Activated naive CD8-positive, alpha-beta T cell treated with anti-CD3 and anti-CD28 coated beads for 36 hours (primary cell): ENCODE results near the gene AHSP. TPM values are rescaled to one million over a fixed set of nuclear protein-coding genes. Genes with fewer than 3 reads are reported as not detected.
A peak's percentile ranks its signal among the peaks of the same experiment; 100 is the strongest.
"Not testable (repeated sequence)": the region's sequence is repeated elsewhere in the genome, so short reads cannot be mapped to it uniquely, and the experiment has no call there.

ENCODE experiments used
- DNase-seq: peaks from one replicate; pipeline ENCODE4 v3.0.0; 2021
- H3K27ac Mint-ChIP-seq: one replicate; pipeline ENCODE4 v1.8.0; 2022; ENCODE audit warnings: mild to moderate bottlenecking, moderate library complexity, mixed read lengths
- H3K27me3 Mint-ChIP-seq: one replicate; pipeline ENCODE4 v1.8.0; 2022; ENCODE audit warnings: mild to moderate bottlenecking, mixed read lengths
- H3K36me3 Mint-ChIP-seq: one replicate; pipeline ENCODE4 v1.8.0; 2021; ENCODE audit warnings: mild to moderate bottlenecking, mixed read lengths
- H3K4me1 Mint-ChIP-seq: one replicate; pipeline ENCODE4 v1.8.0; 2021; ENCODE audit warnings: mixed read lengths
- H3K4me3 Mint-ChIP-seq: one replicate; pipeline ENCODE4 v1.8.0; 2022; ENCODE audit warnings: mild to moderate bottlenecking, moderate library complexity, mixed read lengths
- H3K9me3 Mint-ChIP-seq: one replicate; pipeline ENCODE4 v1.8.0; 2022; ENCODE audit warnings: mixed read lengths
- total RNA-seq, 2 experiments: library from RNA; stranded (reverse); gene quantifications; one replicate each; pipeline ENCODE4 v1.2.3, GENCODE V29; 2021

Gene AHSP, protein sequence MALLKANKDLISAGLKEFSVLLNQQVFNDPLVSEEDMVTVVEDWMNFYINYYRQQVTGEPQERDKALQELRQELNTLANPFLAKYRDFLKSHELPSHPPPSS
- total RNA-seq = not detected

DNA sequence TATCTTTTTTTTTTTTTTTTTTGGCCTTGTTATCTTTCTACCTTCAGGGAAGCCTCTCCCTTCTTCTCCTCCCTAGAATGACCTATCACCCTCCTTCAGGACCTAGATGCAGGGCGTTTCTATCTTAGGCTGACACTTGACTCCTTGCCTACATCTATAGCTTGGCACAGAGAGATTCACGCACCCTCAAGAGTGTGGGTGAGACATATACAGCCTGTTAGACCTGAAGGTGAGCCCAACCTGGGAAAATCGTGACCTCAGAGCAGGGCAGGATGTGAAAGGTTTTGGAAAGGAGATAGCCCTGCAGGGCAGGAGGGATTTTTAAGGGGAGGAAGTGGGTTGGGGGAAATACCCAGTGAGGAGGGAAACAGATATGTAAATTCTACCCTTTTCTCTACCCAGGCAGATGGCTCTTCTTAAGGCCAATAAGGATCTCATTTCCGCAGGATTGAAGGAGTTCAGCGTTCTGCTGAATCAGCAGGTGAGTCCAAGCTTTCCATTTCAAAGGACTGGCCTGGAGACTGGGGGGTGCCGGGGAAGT is at the start of gene AHSP:
Gene AHSP (plus strand): TSS at position 167 of the 541 bp plus-strand sequence. CDS start 240 bp downstream, at position 407.
- H3K4me3 Mint-ChIP-seq = no peak within 1 kb of the TSS
- peaks cover 27% of the 10 kb centered on the region for H3K27me3 Mint-ChIP-seq
- H3K4me1 Mint-ChIP-seq = peaks cover 14% of the 10 kb centered on the region
- no peaks in the 10 kb centered on the region for H3K36me3 Mint-ChIP-seq
- H3K9me3 Mint-ChIP-seq = no peaks in the 10 kb centered on the region
- H3K27ac Mint-ChIP-seq = no peak within 1 kb of the TSS
- DNase-seq = no peak

DNA sequence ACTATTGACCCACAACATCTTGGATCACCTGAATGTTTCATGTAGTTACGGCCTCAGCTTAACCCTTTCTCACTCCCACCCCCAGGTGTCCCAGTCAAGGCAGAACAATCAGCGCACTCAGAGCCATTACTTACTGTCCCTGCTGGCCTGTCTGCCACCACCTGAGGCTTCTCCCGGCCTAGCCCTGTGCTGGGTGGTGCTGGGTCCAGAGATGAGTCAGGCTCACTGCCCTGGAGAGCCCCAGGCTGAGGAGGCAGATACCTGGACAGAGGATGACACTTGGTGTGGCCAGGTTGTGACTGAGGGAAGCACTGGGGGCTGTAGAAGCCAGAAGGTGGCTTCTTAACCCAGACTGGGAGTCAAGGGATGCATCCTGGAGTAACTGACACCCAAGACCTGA is 48.7 kb upstream of the AHSP start:
- no peaks in the 10 kb centered on the region for H3K9me3 Mint-ChIP-seq
- H3K36me3 Mint-ChIP-seq = no peaks in the 10 kb centered on the region
- H3K4me1 Mint-ChIP-seq = peaks cover 13% of the 10 kb centered on the region
- no peak overlapping the region for H3K27ac Mint-ChIP-seq
- DNase-seq = no peak
- H3K27me3 Mint-ChIP-seq = peaks cover 4% of the 10 kb centered on the region
- H3K4me3 Mint-ChIP-seq = no peak overlapping the region

DNA sequence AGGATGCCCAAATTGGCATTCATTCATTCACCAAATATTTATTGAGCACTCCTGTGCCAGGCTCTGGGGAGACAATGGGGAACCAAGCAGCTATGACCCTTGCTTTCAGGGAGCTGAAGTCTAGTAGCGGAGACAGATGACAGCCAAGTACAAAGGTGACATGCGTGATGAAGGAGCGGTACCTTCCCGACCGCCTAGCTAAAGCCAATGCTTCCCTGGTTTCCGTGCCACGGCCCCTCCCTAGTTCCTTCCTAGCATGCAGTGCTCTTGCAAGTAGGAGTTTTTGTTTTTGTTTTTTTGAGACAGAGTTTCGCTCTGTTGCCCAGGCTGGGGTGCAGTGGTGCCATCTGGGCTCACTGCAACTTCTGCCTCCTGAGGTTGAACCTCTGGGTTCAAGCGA is 47.9 kb upstream of the AHSP start:
- H3K36me3 Mint-ChIP-seq = no peaks in the 10 kb centered on the region
- H3K4me1 Mint-ChIP-seq = peaks cover 13% of the 10 kb centered on the region
- H3K4me3 Mint-ChIP-seq = no peak overlapping the region
- peaks cover 4% of the 10 kb centered on the region for H3K27me3 Mint-ChIP-seq
- no peak for DNase-seq
- no peaks in the 10 kb centered on the region for H3K9me3 Mint-ChIP-seq
- H3K27ac Mint-ChIP-seq = no peak overlapping the region

DNA sequence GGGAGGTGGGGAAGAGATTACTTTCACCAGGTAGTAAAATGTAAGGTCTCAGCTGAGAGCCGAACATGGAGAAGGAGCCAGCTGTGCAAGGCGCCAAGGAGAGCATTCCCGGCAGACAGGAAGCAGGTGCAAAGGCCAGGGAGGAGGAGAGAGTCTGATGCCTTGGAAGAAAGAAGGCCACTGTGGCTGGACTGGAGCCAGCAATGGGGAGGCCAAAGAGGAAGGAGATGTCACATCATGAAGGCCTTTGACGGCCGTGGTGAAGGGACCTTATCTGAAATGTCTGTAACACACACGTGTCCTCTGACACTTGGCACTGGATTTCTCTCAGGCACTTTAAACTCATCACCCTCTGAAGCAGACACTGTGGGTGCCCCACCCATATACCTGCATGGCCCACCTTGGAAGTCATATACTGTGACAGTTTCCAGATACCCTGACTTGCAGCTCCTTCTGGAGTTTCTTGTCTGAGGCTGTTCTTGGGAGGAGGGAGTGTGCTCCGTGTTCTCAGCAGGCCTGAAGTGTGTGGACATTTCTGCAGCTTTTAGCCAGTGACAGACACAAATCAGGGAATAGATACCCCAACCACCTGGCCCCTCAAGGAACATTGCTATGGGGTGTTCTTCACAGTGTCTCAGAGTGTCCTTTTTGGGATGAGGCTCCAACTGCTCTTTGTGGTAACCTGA is 46.7 kb upstream of the AHSP start:
- Mint-ChIP-seq H3K27me3 (peaks cover 4% of the 10 kb centered on the region), H3K4me3 (no peak overlapping the region), H3K27ac (no peak overlapping the region), H3K4me1 (peaks cover 12% of the 10 kb centered on the region), H3K36me3 (no peaks in the 10 kb centered on the region), H3K9me3 (no peaks in the 10 kb centered on the region)
- DNase-seq = no peak

DNA sequence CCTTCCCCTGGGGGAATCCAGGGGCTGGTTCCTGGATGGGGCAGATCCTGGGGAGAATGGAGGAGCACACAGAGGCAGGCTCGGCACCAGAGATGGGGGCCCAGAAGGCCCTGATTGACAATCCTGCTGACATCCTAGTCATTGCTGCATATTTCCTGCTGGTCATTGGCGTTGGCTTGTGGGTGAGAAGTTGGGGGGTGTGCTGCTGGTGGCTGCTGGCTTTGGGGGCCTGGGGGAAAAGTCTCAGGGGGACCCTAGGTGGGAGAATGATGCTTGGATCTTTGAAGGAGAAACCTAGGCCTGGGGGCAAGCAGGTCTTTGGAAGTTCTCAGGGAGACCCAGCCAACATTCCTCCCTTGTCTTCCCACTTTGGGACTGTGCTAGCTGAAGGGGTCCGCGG is 44.6 kb upstream of the AHSP start, which contains the start of gene SLC5A2:
Gene SLC5A2 (plus strand): TSS at position 43 of the 400 bp plus-strand sequence. CDS start 14 bp downstream, at position 57.
- Mint-ChIP-seq H3K4me3 (no peak within 1 kb of the TSS), H3K4me1 (peaks cover 4% of the 10 kb centered on the region), H3K36me3 (no peaks in the 10 kb centered on the region), H3K27ac (no peak within 1 kb of the TSS), H3K27me3 (no peaks in the 10 kb centered on the region), H3K9me3 (no peaks in the 10 kb centered on the region)
- no peak for DNase-seq

DNA sequence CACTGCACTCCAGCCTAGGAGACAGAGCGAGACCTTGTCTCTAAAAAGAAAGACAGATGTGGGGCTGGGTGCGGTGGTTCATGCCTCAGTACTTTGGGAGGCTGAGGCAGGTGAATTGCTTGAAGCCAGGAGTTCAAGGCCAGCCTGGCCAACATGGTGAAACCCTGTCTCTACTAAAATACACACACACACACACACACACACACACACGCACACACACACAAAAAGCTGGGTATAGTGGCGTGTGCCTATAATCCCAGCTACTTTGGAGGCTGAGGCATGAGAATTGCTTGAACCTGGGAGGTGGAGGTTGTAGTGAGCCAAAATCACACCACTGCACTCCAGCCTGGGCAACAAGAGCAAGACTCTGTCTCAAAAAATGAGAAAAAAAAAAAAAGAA is 43.7 kb upstream of the AHSP start:
- H3K36me3 Mint-ChIP-seq, DNase-seq, H3K27ac Mint-ChIP-seq, H3K4me3 Mint-ChIP-seq, H3K4me1 Mint-ChIP-seq, H3K9me3 Mint-ChIP-seq, H3K27me3 Mint-ChIP-seq: not testable (repeated sequence)

DNA sequence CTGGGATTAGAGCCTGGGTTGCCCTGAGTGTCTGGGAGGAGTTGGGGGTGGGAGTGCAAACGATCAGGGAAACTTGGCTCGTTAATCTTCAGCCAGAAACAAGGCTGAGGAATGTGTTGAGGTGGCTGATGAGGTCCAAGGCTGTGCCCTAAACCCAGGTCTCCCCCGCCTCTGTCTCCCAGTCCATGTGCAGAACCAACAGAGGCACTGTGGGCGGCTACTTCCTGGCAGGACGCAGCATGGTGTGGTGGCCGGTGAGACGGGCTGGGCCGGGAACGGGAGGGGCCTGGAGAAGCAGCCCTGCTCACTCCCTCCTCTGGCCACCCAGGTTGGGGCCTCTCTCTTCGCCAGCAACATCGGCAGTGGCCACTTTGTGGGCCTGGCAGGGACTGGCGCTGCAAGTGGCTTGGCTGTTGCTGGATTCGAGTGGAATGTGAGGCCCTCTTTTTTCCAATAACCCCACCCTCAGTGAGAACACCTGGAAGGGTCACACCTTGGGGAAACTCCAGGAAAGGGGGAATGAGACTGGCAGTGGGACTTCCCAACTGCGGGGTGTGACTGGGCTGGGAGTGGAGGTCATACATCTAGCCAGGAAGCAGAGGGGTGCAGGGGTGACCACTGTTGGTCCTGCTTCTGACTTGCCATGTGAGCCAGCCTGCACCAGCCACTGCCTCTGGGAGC is 43.1 kb upstream of the AHSP start:
- Mint-ChIP-seq H3K4me3 (no peak overlapping the region), H3K27ac (no peak overlapping the region), H3K4me1 (peaks cover 3% of the 10 kb centered on the region), H3K9me3 (no peaks in the 10 kb centered on the region), H3K36me3 (no peaks in the 10 kb centered on the region), H3K27me3 (no peaks in the 10 kb centered on the region)
- no peak for DNase-seq

DNA sequence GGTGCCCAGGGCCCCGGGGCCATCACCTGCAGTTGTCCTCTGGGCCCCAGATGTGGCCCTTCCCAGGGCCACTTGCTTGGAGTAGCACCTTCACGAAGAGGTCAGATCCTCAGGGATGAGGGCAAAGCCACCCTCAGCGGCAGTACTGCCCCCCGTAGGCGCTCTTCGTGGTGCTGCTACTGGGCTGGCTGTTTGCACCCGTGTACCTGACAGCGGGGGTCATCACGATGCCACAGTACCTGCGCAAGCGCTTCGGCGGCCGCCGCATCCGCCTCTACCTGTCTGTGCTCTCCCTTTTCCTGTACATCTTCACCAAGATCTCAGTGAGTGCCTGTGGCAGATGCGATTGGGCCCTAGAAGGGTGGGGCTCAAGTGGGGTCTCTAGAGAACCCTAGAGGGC is 42.1 kb upstream of the AHSP start:
- Mint-ChIP-seq H3K36me3 (peaks cover under 1% of the 10 kb centered on the region), H3K27ac (no peak overlapping the region), H3K27me3 (no peaks in the 10 kb centered on the region), H3K4me3 (no peak overlapping the region), H3K9me3 (no peaks in the 10 kb centered on the region), H3K4me1 (peaks cover 3% of the 10 kb centered on the region)
- no peak for DNase-seq

DNA sequence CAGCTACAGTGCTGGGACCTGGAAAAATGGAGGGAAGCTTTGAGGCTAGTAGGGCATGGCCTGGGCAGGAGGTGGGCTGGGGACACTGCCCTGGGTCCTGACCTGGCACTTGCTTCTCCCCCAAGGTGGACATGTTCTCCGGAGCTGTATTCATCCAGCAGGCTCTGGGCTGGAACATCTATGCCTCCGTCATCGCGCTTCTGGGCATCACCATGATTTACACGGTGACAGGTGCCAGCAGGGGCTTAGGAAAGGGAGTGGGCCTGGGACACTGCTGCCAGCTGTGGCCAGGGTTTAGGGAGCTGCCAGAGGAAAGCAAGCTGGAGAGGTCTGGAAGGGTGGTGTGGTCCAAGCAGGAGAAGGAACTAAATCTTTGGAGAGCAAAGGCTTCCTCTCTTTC is 41.7 kb upstream of the AHSP start:
- Mint-ChIP-seq H3K4me1 (peaks cover 3% of the 10 kb centered on the region), H3K27me3 (no peaks in the 10 kb centered on the region), H3K9me3 (no peaks in the 10 kb centered on the region), H3K36me3 (peaks cover 3% of the 10 kb centered on the region), H3K4me3 (no peak overlapping the region), H3K27ac (no peak overlapping the region)
- DNase-seq = no peak

DNA sequence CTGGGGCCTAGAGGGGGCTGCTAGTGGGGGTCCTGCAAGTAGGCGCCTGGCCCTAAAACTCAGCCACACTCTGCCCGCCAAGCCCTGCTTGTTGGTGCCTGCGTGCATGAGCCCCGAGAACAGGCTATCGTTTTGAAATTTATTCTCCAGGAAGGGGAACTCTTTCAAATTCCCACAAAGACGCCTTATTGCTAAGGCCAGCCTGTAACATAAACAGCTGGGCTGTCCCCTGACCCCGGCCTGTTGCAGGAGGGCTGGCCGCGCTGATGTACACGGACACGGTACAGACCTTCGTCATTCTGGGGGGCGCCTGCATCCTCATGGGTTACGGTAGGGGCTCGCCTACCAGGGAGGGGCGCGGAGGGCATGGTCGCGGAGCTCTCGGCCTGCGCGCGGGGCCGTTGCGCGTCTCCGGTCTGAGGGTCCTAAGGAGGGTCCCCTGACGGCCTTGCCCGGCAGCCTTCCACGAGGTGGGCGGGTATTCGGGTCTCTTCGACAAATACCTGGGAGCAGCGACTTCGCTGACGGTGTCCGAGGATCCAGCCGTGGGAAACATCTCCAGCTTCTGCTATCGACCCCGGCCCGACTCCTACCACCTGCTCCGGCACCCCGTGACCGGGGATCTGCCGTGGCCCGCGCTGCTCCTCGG is 40.5 kb upstream of the AHSP start:
- no peaks in the 10 kb centered on the region for H3K9me3 Mint-ChIP-seq

DNA sequence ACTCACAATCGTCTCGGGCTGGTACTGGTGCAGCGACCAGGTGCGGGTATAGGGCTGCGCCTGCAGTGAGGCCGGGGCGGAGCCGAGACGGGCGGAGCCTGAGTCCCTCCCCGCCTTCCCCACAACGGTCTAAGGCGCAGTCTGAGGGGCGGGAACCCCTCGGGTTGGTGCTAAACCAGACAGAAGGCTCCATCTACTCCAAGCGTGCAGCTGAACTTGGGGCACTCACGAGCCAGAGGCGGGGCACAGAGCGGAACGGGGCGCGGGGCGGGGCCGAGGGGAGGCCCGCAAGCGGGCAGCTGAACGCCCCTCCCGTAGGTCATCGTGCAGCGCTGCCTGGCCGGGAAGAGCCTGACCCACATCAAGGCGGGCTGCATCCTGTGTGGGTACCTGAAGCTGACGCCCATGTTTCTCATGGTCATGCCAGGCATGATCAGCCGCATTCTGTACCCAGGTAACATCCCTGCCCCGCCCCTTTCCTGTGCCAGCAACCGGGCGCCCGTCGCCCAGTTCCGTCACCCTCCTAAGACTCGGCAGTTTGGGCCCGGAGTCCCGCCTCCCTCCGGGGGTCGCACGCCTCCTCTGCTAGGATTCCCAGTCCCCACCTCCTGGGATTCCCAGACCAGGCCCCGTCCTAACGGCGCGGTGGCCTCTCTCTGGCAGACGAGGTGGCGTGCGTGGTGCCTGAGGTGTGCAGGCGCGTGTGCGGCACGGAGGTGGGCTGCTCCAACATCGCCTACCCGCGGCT is 39.8 kb upstream of the AHSP start:
- H3K9me3 Mint-ChIP-seq = no peaks in the 10 kb centered on the region
- no peak overlapping the region for H3K27ac Mint-ChIP-seq
- H3K4me3 Mint-ChIP-seq = peak overlapping the region; percentile 78
- peaks cover 3% of the 10 kb centered on the region for H3K4me1 Mint-ChIP-seq
- H3K27me3 Mint-ChIP-seq = no peaks in the 10 kb centered on the region
- peak; percentile 71 for DNase-seq
- peaks cover 6% of the 10 kb centered on the region for H3K36me3 Mint-ChIP-seq

More for the DNA sequence above, 40.5 kb upstream of the AHSP start:
- Mint-ChIP-seq H3K4me1 (peaks cover 3% of the 10 kb centered on the region), H3K27ac (no peak overlapping the region), H3K4me3 (peak overlapping the region; percentile 78), H3K27me3 (no peaks in the 10 kb centered on the region), H3K36me3 (peaks cover 3% of the 10 kb centered on the region)
- no peak for DNase-seq

DNA sequence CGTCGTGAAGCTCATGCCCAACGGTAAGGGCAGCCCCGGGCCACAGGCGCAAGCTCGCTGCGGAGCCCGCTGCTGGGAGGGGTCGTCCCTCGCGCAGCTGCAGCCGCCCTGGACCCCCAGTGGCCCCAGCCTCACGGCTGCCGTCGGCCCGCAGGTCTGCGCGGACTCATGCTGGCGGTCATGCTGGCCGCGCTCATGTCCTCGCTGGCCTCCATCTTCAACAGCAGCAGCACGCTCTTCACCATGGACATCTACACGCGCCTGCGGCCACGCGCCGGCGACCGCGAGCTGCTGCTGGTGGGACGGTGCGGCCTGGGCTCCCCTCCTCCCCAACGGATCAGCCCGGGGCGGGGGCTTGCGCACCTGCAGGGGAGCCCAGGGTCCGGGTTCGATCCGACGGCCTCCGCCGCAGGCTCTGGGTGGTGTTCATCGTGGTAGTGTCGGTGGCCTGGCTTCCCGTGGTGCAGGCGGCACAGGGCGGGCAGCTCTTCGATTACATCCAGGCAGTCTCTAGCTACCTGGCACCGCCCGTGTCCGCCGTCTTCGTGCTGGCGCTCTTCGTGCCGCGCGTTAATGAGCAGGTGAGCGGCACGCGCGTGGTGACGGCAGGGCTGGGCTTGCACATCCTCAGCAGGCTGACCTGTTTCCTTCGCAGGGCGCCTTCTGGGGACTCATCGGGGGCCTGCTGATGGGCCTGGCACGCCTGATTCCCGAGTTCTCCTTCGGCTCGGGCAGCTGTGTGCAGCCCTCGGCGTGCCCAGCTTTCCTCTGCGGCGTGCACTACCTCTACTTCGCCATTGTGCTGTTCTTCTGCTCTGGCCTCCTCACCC is 39.0 kb upstream of the AHSP start:
- Mint-ChIP-seq H3K9me3 (no peaks in the 10 kb centered on the region), H3K4me3 (no peak overlapping the region), H3K27me3 (no peaks in the 10 kb centered on the region), H3K27ac (no peak overlapping the region), H3K36me3 (peaks cover 6% of the 10 kb centered on the region), H3K4me1 (peaks cover 3% of the 10 kb centered on the region)
- no peak for DNase-seq

DNA sequence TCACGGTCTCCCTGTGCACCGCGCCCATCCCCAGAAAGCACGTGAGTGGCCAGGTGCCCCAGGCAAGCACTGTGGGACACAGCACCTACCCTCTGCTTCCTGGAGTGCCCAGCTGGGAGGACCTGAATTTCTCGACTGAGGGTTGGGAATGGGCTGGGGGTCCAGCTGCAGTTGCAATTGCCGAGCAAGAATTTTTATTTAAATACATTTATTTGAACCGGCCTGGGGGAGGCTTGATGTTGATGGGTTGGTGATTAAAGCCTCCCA is 38.5 kb upstream of the AHSP start:
- Mint-ChIP-seq H3K27ac (no peak overlapping the region), H3K27me3 (no peaks in the 10 kb centered on the region), H3K4me3 (no peak overlapping the region), H3K36me3 (peaks cover 6% of the 10 kb centered on the region), H3K9me3 (no peaks in the 10 kb centered on the region), H3K4me1 (peaks cover 3% of the 10 kb centered on the region)
- DNase-seq = no peak
